ENCODE data around the gene CD3E. TPM values are rescaled to one million over a fixed set of nuclear protein-coding genes. Genes with fewer than 3 reads are reported as not detected.

The CD3E gene
- total RNA-seq, 4 donors from 2014 or later = 0.48 to 2.4 TPM; not detected in 2

GRCh38 chr11:118319337-118319707 lies 14.8 kb downstream of the CD3E start:
- no peak overlapping the region for H3K27ac ChIP-seq
- H3K4me3 ChIP-seq = no peak overlapping the region
- intact Hi-C loops (cut with DNase I; ENCODE audit: low total_unique reads) = no loop called here

GRCh38 chr11:118320515-118320914 lies 16.0 kb downstream of the CD3E start:
- Histone ChIP-seq H3K4me1 (no peaks in the 10 kb centered on the region), H3K36me3 (no peaks in the 10 kb centered on the region), H3K27me3 (no peaks in the 10 kb centered on the region), H3K27ac (no peak overlapping the region), H3K4me3 (no peak overlapping the region), H3K9me3 (no peaks in the 10 kb centered on the region)
- intact Hi-C loops (cut with DNase I; ENCODE audit: low total_unique reads) = no loop called here
- no peak for TF ChIP-seq POLR2A (IDR thresholded peaks at IDR 0.05)
- TF ChIP-seq CTCF (IDR thresholded peaks at IDR 0.05) = no peak
- DNase-seq = no peak

More at GRCh38 chr11:118319337-118319707, 14.8 kb downstream of the CD3E start:
- DNase-seq = no peak
- TF ChIP-seq POLR2A (IDR thresholded peaks at IDR 0.05) (no peak), CTCF (IDR thresholded peaks at IDR 0.05) (no peak)
- H3K9me3 ChIP-seq = no peaks in the 10 kb centered on the region
- H3K36me3 ChIP-seq = no peaks in the 10 kb centered on the region
- no peaks in the 10 kb centered on the region for H3K27me3 ChIP-seq
- no peaks in the 10 kb centered on the region for H3K4me1 ChIP-seq

GRCh38 chr11:118321386-118322082 lies 17.0 kb downstream of the CD3E start:
- Histone ChIP-seq H3K9me3 (no peaks in the 10 kb centered on the region), H3K27me3 (no peaks in the 10 kb centered on the region), H3K27ac (no peak overlapping the region), H3K4me1 (no peaks in the 10 kb centered on the region), H3K4me3 (no peak overlapping the region), H3K36me3 (no peaks in the 10 kb centered on the region)
- TF ChIP-seq CTCF (IDR thresholded peaks at IDR 0.05) (no peak), POLR2A (IDR thresholded peaks at IDR 0.05) (no peak)
- intact Hi-C loops (cut with DNase I; ENCODE audit: low total_unique reads) = no loop called here
- DNase-seq = no peak

- Histone ChIP-seq H3K4me1 (no peaks in the 10 kb centered on the region), H3K36me3 (no peaks in the 10 kb centered on the region), H3K27me3 (no peaks in the 10 kb centered on the region), H3K4me3 (no peak overlapping the region), H3K27ac (no peak overlapping the region), H3K9me3 (no peaks in the 10 kb centered on the region)
- no peak for DNase-seq
- no peak for TF ChIP-seq POLR2A (IDR thresholded peaks at IDR 0.05)
- TF ChIP-seq CTCF (IDR thresholded peaks at IDR 0.05) = no peak
- intact Hi-C loops (cut with DNase I; ENCODE audit: low total_unique reads) = no loop called here
These were observed 18.2 kb downstream of the CD3E start for GRCh38 chr11:118322721-118323120.

- DNase-seq = no peak
- intact Hi-C loops (cut with DNase I; ENCODE audit: low total_unique reads) = no loop called here
- Histone ChIP-seq H3K27me3 (no peaks in the 10 kb centered on the region), H3K4me3 (no peak overlapping the region), H3K27ac (no peak overlapping the region), H3K36me3 (no peaks in the 10 kb centered on the region), H3K4me1 (no peaks in the 10 kb centered on the region), H3K9me3 (no peaks in the 10 kb centered on the region)
- no peak for TF ChIP-seq POLR2A (IDR thresholded peaks at IDR 0.05)
- no peak for TF ChIP-seq CTCF (IDR thresholded peaks at IDR 0.05)
These were observed 20.8 kb downstream of the CD3E start for GRCh38 chr11:118325283-118325682.

Data from uterus (tissue), 4 donors.